Muscle layer of duodenum (tissue), 2 donors: ENCODE data around the gene TNP2.

Experiments used
- H3K27ac ChIP-seq: one replicate; pipeline ENCODE4 v1.7.0; 2013; ENCODE audit warnings: mild to moderate bottlenecking, low read length
- H3K27me3 ChIP-seq: one replicate; pipeline ENCODE4 v1.7.0; 2013; ENCODE audit warnings: low read depth, mild to moderate bottlenecking, control low read depth, low read length
- H3K36me3 ChIP-seq, 2 donors: one replicate each; pipeline ENCODE4 v1.7.0; 2013; ENCODE audit warnings: low read length in 2 of 2, control low read depth in 1 of 2, mild to moderate bottlenecking in 1 of 2; ENCODE audit not compliant: insufficient read depth in 2 of 2, control insufficient read depth in 1 of 2
- H3K4me1 ChIP-seq, 2 donors: one replicate each; pipeline ENCODE4 v1.7.0; 2013; ENCODE audit warnings: low read length in 2 of 2, mild to moderate bottlenecking in 2 of 2, control low read depth in 1 of 2, moderate library complexity in 1 of 2; ENCODE audit not compliant: insufficient read depth in 2 of 2, control insufficient read depth in 1 of 2
- H3K4me3 ChIP-seq, 2 donors: one replicate each; pipeline ENCODE4 v1.7.0; 2013; ENCODE audit warnings: low read length in 2 of 2, low read depth in 1 of 2, mild to moderate bottlenecking in 1 of 2
- H3K9me3 ChIP-seq, 2 donors: one replicate each; pipeline ENCODE4 v1.7.0; 2013; ENCODE audit warnings: low read length in 2 of 2, control low read depth in 1 of 2, mild to moderate bottlenecking in 1 of 2; ENCODE audit not compliant: control insufficient read depth in 1 of 2
- donor health status: healthy.

The TNP2 gene

DNA sequence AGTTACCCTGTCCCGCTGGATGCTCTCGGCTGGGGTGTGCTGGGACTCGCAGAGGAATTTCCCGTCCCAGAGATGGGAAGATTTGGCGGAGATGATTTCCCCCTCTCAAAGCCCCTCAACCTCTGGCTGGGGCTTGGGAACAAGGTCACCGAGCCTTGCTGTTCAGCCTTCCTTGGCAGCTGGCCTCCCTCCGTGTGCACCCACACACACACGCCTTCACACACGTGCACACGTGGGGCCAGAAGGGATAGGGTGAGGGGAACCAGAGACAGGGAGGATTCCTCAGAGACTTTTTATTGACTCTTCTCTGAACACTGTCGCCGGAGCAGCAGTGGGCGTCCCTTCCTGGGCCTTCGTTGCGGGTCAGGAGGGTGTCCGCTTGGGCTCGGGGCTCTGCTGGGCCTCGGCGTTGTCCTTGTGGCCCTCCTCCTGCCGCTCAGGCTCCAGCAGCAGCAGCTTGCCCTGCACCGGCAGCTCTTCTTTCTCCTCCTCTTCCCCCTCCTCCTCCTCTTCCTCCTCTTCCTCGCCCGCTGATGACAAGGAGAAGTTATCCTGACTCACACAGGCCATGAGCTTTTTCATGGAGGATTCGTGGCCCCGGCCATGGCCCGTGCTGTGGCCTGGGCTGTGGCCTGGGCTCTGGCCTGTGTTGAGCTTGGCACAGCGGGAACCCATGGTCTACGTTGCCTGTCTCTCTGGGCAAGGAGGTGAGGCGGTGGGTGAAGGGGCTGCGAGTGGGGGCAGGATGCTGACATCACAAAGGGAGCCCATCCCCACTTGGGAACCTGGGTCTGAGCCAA lies 4.0 kb upstream of the TNP2 start, which contains the start of gene PRM3:
PRM3 (minus strand) TSS at position 709 of the 800 bp plus-strand sequence; CDS start at position 675, 34 bp downstream.
- H3K36me3 ChIP-seq = no peaks in the 10 kb centered on the region
- H3K9me3 ChIP-seq = no peaks in the 10 kb centered on the region
- H3K27ac ChIP-seq = no peak within 1 kb of the TSS
- H3K4me1 ChIP-seq = no peaks in the 10 kb centered on the region
- no peaks in the 10 kb centered on the region for H3K27me3 ChIP-seq
- no peak within 1 kb of the TSS for H3K4me3 ChIP-seq

DNA sequence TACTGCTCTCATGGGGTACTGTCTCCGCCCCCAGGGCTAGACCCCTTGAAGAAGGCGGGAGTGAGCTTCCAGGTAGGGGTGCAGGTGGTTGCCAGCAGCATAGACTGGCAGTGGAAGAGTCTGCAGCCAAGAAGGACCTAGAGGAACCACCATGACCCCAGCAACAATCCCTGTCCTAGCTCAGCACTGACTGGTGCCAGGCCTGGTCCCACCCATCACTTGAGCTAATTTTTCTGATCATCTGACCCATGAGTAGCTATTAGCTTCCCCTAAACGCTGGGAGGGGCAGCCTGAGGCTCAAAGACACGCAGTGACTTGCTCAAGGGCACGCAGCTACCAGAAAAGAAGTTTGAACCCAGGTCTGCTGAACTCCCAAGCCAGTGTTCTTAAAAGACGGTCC lies 3.4 kb upstream of the TNP2 start:
- H3K36me3 ChIP-seq = no peaks in the 10 kb centered on the region
- no peak overlapping the region for H3K4me3 ChIP-seq
- H3K9me3 ChIP-seq = no peaks in the 10 kb centered on the region
- H3K27me3 ChIP-seq = no peaks in the 10 kb centered on the region
- no peaks in the 10 kb centered on the region for H3K4me1 ChIP-seq
- H3K27ac ChIP-seq = no peak overlapping the region

DNA sequence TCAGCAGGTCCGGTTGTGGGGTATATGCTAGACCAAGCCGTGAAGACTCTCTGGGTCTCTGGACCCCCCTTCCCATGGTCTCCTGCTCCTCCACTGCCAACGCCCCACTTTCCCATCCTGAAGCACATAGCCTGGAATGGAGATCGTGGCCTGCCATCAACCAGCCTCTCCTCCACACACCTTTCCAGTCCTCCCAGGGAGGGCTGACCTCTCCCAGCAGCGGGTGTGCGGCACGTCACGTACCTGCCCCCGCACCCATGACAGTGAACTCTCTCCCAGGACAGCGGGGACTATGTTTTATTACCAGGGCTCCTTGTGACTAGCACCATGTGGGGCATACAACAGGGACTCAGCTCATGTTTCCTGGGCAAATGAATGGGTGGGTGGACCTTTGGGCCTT lies 2.5 kb upstream of the TNP2 start:
- Histone ChIP-seq H3K27ac (no peak overlapping the region), H3K4me1 (no peaks in the 10 kb centered on the region), H3K9me3 (no peaks in the 10 kb centered on the region), H3K36me3 (no peaks in the 10 kb centered on the region), H3K4me3 (no peak overlapping the region), H3K27me3 (no peaks in the 10 kb centered on the region)

DNA sequence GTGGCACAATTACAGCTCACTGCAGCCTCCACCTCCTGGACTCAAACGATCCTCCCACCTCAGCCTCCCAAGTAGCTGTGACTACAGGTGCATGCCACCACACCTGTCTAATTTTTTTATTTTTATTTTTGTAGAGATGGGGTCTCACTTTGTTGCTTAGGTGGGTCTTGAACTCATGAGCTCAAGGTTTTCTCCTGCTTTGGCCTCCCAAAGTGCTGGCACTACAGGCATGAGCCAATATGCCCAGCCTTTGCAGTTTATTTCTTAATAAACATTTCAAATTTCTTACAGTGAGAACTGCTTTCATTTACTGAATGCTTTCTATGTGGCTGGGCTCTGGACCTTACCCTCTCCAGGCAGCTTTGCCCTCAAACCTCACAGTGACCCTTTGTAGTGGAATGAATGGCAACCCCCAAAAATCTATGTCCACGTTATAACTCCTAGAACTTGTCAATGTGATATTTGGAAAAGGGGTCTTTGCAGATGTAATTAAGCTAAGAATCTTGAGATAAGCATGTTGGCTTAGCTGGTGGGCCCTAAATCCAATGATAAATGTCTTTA lies 1.6 kb upstream of the TNP2 start:
- Histone ChIP-seq H3K4me1 (no peaks in the 10 kb centered on the region), H3K9me3 (no peaks in the 10 kb centered on the region), H3K4me3 (no peak overlapping the region), H3K27me3 (no peaks in the 10 kb centered on the region), H3K27ac (no peak overlapping the region), H3K36me3 (no peaks in the 10 kb centered on the region)

DNA sequence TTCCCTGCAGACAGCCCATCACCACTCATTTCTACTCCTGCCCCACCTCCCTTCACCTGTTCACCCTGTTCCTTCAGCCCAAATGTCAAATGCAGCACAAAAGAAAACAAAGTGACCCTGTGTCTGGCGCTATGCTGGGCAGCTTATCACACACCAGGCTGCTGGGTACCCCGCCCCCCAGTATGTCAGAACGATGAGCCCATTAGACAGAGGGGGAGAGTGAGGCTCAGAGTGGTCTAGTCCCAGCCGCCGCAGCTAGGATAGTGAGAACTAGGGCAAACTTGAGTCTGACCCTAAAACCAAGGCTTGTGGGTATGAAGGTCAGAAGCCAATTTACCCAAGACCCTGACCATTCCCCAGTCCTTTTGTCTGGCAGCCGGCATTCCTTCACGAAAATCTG lies 4.0 kb downstream of the TNP2 start:
- Histone ChIP-seq H3K9me3 (no peaks in the 10 kb centered on the region), H3K36me3 (no peaks in the 10 kb centered on the region), H3K27me3 (no peaks in the 10 kb centered on the region), H3K4me3 (no peak overlapping the region), H3K27ac (no peak overlapping the region), H3K4me1 (no peaks in the 10 kb centered on the region)

DNA sequence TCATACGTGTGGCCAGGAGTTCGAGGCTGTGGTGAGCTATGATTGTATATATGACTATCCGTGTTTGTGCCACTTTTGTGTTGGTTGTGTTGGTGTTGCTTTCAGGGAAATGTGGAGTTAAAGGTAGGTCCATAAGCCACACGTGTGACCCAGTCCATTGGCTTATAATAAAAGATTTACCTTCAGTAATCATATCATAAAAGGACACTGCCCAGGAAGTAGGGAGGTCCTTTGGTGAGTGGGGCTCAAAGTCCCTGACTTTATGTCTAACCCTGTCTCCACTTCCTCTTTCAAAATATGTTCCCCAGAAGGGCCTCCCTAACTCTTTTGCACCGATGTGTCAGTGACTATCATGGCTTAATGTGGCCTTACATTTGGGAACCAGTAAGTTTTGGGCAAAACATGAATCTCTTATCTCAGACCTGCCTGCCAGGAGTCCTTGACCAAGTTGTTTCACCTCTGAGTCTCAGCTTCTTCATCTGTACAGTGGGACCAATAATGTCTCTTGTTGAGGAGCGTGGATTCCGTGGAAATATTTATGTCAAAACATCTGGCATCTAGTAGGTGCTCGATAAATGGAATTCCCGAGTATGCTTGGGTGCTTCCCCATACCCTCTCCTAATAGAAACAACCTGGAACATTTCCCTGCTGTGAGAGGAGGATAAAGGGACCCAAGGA lies 4.8 kb downstream of the TNP2 start:
- H3K9me3 ChIP-seq = no peaks in the 10 kb centered on the region
- H3K36me3 ChIP-seq = no peaks in the 10 kb centered on the region
- H3K27me3 ChIP-seq = no peaks in the 10 kb centered on the region
- H3K4me1 ChIP-seq = peaks cover under 1 to 1% of the 10 kb centered on the region in 2 donors
- H3K27ac ChIP-seq = no peak overlapping the region
- H3K4me3 ChIP-seq = no peak overlapping the region

DNA sequence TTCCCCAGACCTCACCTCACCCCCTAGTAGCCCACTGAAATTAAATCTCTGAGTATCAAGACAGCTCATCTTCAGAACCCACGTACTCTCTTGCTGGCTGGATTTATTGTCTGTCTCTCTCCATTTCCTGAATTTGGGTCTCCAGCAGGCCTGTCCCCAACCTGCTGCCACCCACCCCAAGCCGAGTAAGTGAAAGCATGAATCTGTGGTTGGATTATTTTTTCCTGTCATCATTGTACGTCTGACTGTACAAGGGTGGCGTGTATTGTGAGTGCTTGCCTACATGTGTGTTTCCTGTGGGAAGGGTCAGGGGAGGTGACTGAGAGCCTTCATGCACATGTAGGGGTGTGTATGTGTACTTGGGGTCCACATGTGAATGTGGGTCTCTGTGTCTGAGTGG lies 5.4 kb downstream of the TNP2 start:
- Histone ChIP-seq H3K4me3 (no peak overlapping the region), H3K27ac (no peak overlapping the region), H3K4me1 (peaks cover 6% of the 10 kb centered on the region in 2 donors), H3K9me3 (no peaks in the 10 kb centered on the region), H3K36me3 (no peaks in the 10 kb centered on the region), H3K27me3 (no peaks in the 10 kb centered on the region)

DNA sequence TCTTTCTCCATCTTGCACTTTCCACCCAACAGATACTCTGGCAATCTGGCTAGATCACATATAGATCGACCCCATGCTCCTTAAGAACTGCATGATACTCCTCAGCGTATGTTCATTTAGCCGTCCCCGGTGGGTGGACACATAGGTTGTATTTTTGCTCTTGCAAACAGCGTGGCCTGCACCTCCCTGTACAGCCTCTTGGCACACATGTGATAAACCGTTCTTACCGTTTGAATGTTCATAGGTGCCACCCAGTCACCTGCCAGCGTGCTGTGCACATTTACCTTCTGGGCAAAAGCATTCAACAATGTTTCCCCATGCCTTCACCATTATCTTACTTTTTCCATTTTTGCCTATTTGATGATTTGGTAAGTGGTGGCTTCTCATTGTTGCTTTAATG lies 6.2 kb downstream of the TNP2 start:
- peaks cover 6% of the 10 kb centered on the region in 2 donors for H3K4me1 ChIP-seq
- no peak overlapping the region for H3K27ac ChIP-seq

DNA sequence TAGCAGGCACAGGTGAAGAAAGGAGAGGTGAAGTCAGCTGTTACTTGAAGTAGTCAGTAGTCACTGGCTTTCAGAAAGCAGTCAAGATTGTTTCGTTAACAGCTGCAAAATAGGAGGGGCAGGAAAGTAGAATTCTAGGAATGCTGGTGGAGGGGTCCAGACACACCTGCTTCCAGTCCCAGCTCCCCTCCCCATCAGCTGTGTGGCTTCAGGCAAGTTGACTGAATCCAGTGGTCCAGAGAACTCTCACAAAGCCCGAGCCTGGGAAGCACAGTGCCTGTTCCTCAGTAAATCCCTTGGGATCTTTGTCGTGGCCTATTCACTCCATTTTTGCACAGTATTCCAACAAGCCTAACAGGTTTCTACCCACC lies 8.5 kb downstream of the TNP2 start:
- H3K4me3 ChIP-seq = no peak overlapping the region
- H3K9me3 ChIP-seq = no peaks in the 10 kb centered on the region
- no peaks in the 10 kb centered on the region for H3K36me3 ChIP-seq
- peaks cover 6 to 16% of the 10 kb centered on the region in 2 donors for H3K4me1 ChIP-seq
- H3K27me3 ChIP-seq = no peaks in the 10 kb centered on the region
- H3K27ac ChIP-seq = no peak overlapping the region

More for the DNA sequence above, 6.2 kb downstream of the TNP2 start:
- Histone ChIP-seq H3K36me3 (no peaks in the 10 kb centered on the region), H3K27me3 (no peaks in the 10 kb centered on the region), H3K9me3 (no peaks in the 10 kb centered on the region), H3K4me3 (no peak overlapping the region)

DNA sequence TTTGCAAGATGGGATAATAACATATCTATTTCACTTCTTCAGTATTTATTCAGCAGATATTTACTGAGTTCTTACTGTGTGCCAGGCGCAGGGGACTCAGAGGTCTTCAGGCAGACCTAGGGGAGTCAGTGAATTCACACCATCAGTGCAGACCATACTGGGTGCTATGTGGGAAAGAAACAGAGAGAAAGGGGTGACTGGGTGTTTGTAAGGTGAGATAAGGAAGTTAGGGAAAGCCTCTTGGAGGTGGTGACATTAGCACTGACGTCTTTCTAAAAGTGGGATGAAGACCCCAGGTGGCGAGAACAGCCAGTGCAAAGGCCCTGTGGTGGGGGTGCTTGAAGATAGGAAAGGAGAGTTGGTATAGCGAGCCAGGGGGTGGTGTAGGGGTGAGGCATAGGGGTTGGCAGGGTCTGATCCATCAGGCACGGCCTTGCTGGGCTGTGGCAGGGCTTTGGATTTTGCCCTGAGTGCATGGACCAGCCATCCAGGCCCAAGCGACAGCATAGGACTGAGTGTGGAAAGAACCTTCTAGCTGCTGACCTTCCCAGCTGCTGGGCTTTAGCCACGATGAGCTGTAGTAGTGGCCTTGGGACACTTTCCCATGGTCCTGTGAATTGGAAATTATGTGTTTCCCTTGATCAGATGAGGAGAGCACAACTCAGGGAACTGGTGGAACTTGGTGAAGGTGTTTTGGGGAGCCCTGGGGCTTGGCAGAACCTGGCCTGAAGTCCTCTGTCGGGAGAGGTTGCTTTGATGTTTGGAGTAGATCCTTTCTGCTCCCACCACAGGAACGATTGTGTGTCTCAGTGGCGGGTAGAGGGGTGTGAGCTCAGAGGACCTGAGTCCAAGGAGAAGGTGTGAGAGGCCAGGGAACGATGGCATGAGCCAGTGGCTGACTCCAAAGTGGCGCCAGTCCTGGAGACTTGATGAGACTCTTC lies 9.2 kb downstream of the TNP2 start:
- Histone ChIP-seq H3K36me3 (no peaks in the 10 kb centered on the region), H3K9me3 (no peaks in the 10 kb centered on the region), H3K4me1 (peaks cover 6 to 16% of the 10 kb centered on the region in 2 donors), H3K4me3 (no peak overlapping the region), H3K27me3 (no peaks in the 10 kb centered on the region), H3K27ac (no peak overlapping the region)
